ENCODE results near the gene BRD3. TPM values are rescaled to one million over a fixed set of nuclear protein-coding genes. Genes with fewer than 3 reads are reported as not detected.

BRD3 gene
- polyA plus RNA-seq, 1 donor (not counting 4 experiments of a cell fraction or from before 2014, with no cell fraction given) = 3.3 TPM

GRCh38 chr9:134066913-134067851 is 644 bp downstream of the BRD3 start:
- FAIRE-seq = no peak
- Histone ChIP-seq H3K27ac (ENCODE audit: control insufficient read depth, insufficient read depth, low read length) (peak overlapping the region; percentile 73), H3K79me2 (ENCODE audit: control insufficient read depth, insufficient read depth, low read length) (peaks cover 44% of the 10 kb centered on the region), H3K9me3 (ENCODE audit: control insufficient read depth, low read depth, low read length) (no peaks in the 10 kb centered on the region), H4K20me1 (ENCODE audit: control insufficient read depth, extremely low read depth, insufficient read depth, low read length) (peaks cover 2% of the 10 kb centered on the region), H2AFZ (ENCODE audit: control insufficient read depth, low read length) (no peak overlapping the region), H3K4me3 (ENCODE audit: control insufficient read depth in 2 of 3, extremely low read depth in 1 of 3, insufficient read depth in 2 of 3, low read depth in 1 of 3, low read length in 3 of 3) (peak overlapping the region; percentile 70 to 92 (median 83)), H3K36me3 (ENCODE audit: control insufficient read depth in 2 of 2, extremely low read depth in 1 of 2, insufficient read depth in 2 of 2, low read length in 2 of 2) (no peaks in the 10 kb centered on the region), H3K4me2 (ENCODE audit: control insufficient read depth, extremely low read depth, insufficient read depth, low read depth, low read length) (peak overlapping the region; percentile 98), H3K27me3 (ENCODE audit: control insufficient read depth, extremely low read depth, insufficient read depth, low read length) (peaks cover 22% of the 10 kb centered on the region), H3K9me1 (ENCODE audit: control insufficient read depth, extremely low read depth, insufficient read depth, low read length) (no peaks in the 10 kb centered on the region), H3K9ac (ENCODE audit: control insufficient read depth, extremely low read depth, insufficient read depth, low read length) (peak overlapping the region; percentile 90), H3K4me1 (ENCODE audit: control insufficient read depth, extremely low read depth, insufficient read depth, low read length) (peaks cover 17% of the 10 kb centered on the region)
- dilution Hi-C loops (cut with MboI; ENCODE audit: extremely low pct_ligation_motif_present, low sequenced_read_pairs) = no loop called here
- DNase-seq (ENCODE audit: low read depth, low spot score) = no peak
- TF ChIP-seq EZH2 (IDR thresholded peaks at IDR 0.05; ENCODE audit: low read length) (no peak), CTCF (optimal IDR thresholded peaks at IDR 0.05 in 1 of 3, IDR thresholded peaks at IDR 0.05 in 1 of 3, conservative IDR thresholded peaks at IDR 0.05 in 1 of 3; ENCODE audit: extremely low read depth in 1 of 3, insufficient read depth in 2 of 3, low read length in 3 of 3) (no peak)

GRCh38 chr9:134066526-134066912 is 1.3 kb downstream of the BRD3 start:
- H3K9me1 ChIP-seq (ENCODE audit: control insufficient read depth, extremely low read depth, insufficient read depth, low read length) = no peaks in the 10 kb centered on the region
- no peak overlapping the region for H2AFZ ChIP-seq (ENCODE audit: control insufficient read depth, low read length)
- FAIRE-seq = no peak
- H3K4me3 ChIP-seq (ENCODE audit: control insufficient read depth in 2 of 3, extremely low read depth in 1 of 3, insufficient read depth in 2 of 3, low read depth in 1 of 3, low read length in 3 of 3) = peak overlapping the region; percentile 70 to 92 (median 83)
- H3K4me2 ChIP-seq (ENCODE audit: control insufficient read depth, extremely low read depth, insufficient read depth, low read depth, low read length) = peak overlapping the region; percentile 98
- H3K79me2 ChIP-seq (ENCODE audit: control insufficient read depth, insufficient read depth, low read length) = peaks cover 49% of the 10 kb centered on the region
- H3K27ac ChIP-seq (ENCODE audit: control insufficient read depth, insufficient read depth, low read length) = peak overlapping the region; percentile 73
- H3K36me3 ChIP-seq (ENCODE audit: control insufficient read depth in 2 of 2, extremely low read depth in 1 of 2, insufficient read depth in 2 of 2, low read length in 2 of 2) = no peaks in the 10 kb centered on the region
- dilution Hi-C loops (cut with MboI; ENCODE audit: extremely low pct_ligation_motif_present, low sequenced_read_pairs) = no loop called here
- peaks cover 17% of the 10 kb centered on the region for H3K4me1 ChIP-seq (ENCODE audit: control insufficient read depth, extremely low read depth, insufficient read depth, low read length)
- peaks cover 22% of the 10 kb centered on the region for H3K27me3 ChIP-seq (ENCODE audit: control insufficient read depth, extremely low read depth, insufficient read depth, low read length)
- TF ChIP-seq EZH2 (IDR thresholded peaks at IDR 0.05; ENCODE audit: low read length) = no peak
- no peak for TF ChIP-seq CTCF (optimal IDR thresholded peaks at IDR 0.05 in 1 of 3, IDR thresholded peaks at IDR 0.05 in 1 of 3, conservative IDR thresholded peaks at IDR 0.05 in 1 of 3; ENCODE audit: extremely low read depth in 1 of 3, insufficient read depth in 2 of 3, low read length in 3 of 3)
- H3K9ac ChIP-seq (ENCODE audit: control insufficient read depth, extremely low read depth, insufficient read depth, low read length) = peak overlapping the region; percentile 90
- peaks cover 8% of the 10 kb centered on the region for H4K20me1 ChIP-seq (ENCODE audit: control insufficient read depth, extremely low read depth, insufficient read depth, low read length)
- H3K9me3 ChIP-seq (ENCODE audit: control insufficient read depth, low read depth, low read length) = no peaks in the 10 kb centered on the region
- DNase-seq (ENCODE audit: low read depth, low spot score) = no peak
